CD4-positive, alpha-beta T cell (primary cell): ENCODE measurements around the gene NOXA1. TPM values are rescaled to one million over a fixed set of nuclear protein-coding genes. Genes with fewer than 3 reads are reported as not detected.

Experiments used
- ATAC-seq: fragments of 200-7000 bp; cut with Tn5 transposase; one replicate; pipeline ENCODE4 v1.10.0; 2022; ENCODE audit warnings: mild to moderate bottlenecking; ENCODE audit not compliant: poor library complexity
- CTCF ChIA-PET: fragments of 350-600 bp; sonication (Branson Sonifier 250); formaldehyde crosslinking; loops from one replicate; lab custom pipeline; 2021; ENCODE audit warnings: antibody characterized with exemption, inconsistent platforms; lab: Charles Lee
- POLR2A ChIA-PET: fragments of 350-600 bp; sonication (Branson Sonifier 250); formaldehyde crosslinking; loops from one replicate; lab custom pipeline; 2021; ENCODE audit warnings: antibody characterized with exemption, inconsistent platforms; lab: Charles Lee
- DNase-seq, 14 experiments: peaks; one replicate each; pipeline ENCODE4 v3.0.0-alpha.2; 2013 to 2020; ENCODE audit warnings: mixed read lengths in 2 of 14
- H3K27ac ChIP-seq, 2 donors: one replicate each; pipeline versions ENCODE4 v1.5.1 to v1.7.0; 2013; ENCODE audit warnings: low read length in 2 of 2, low read depth in 1 of 2, mild to moderate bottlenecking in 1 of 2
- H3K27me3 ChIP-seq, 2 experiments: 1 replicate in 1 of 2; 2 replicates in 1 of 2; pipeline versions ENCODE4 v1.6.1 to v1.7.0; 2013; ENCODE audit warnings: low read length in 2 of 2, control low read depth in 1 of 2, mild to moderate bottlenecking in 1 of 2, moderate library complexity in 1 of 2; ENCODE audit not compliant: insufficient read depth in 2 of 2, control insufficient read depth in 1 of 2
- H3K36me3 ChIP-seq: one replicate; pipeline ENCODE4 v1.6.1; 2013; ENCODE audit warnings: low read length, control low read depth; ENCODE audit not compliant: insufficient read depth
- H3K4me1 ChIP-seq: one replicate; pipeline ENCODE4 v1.6.1; 2013; ENCODE audit warnings: low read length, control low read depth; ENCODE audit not compliant: insufficient read depth
- H3K4me3 ChIP-seq: one replicate; pipeline ENCODE4 v1.5.1; 2013; ENCODE audit warnings: mild to moderate bottlenecking, low read length, moderate library complexity
- H3K9me3 ChIP-seq, 2 experiments: 1 replicate in 1 of 2; 2 replicates in 1 of 2; pipeline versions ENCODE4 v1.6.1 to v1.7.0; 2013; ENCODE audit warnings: low read length in 2 of 2, mild to moderate bottlenecking in 2 of 2, control low read depth in 1 of 2, moderate library complexity in 1 of 2; ENCODE audit not compliant: control insufficient read depth in 1 of 2, insufficient read depth in 1 of 2
- H3K27ac Mint-ChIP-seq: one replicate; pipeline ENCODE4 v1.8.0; 2020; ENCODE audit warnings: mixed read lengths
- H3K27me3 Mint-ChIP-seq: one replicate; pipeline ENCODE4 v1.8.0; 2021; ENCODE audit warnings: mixed read lengths
- H3K36me3 Mint-ChIP-seq: one replicate; pipeline ENCODE4 v1.8.0; 2021; ENCODE audit warnings: low read depth, mixed read lengths
- H3K4me1 Mint-ChIP-seq: one replicate; pipeline ENCODE4 v1.8.0; 2021; ENCODE audit warnings: low read depth, mixed read lengths
- H3K4me3 Mint-ChIP-seq: one replicate; pipeline ENCODE4 v1.8.0; 2020; ENCODE audit warnings: mild to moderate bottlenecking, mixed read lengths
- H3K9me3 Mint-ChIP-seq: one replicate; pipeline ENCODE4 v1.8.0; 2020; ENCODE audit warnings: mixed read lengths
- intact Hi-C, 2 experiments: fragments of 100-400 bp; cut with DNase I in 1 of 2; cut with micrococcal nuclease in 1 of 2; formaldehyde crosslinking; loops; one replicate each; pipeline versions ENCODE4 v1.15.1 to v1.9.0; 2023 to 2025; cut with DNase I, micrococcal nuclease
- total RNA-seq, 174 experiments: library from RNA in 2 of 174; stranded (reverse) in 2 of 174; gene quantifications; one replicate each; pipeline ENCODE4 v1.2.3 and lab custom pipeline; 2021 to 2026
- TF ChIP-seq, protein P1 (sequence below): fragments of 200-600 bp; IDR thresholded peaks from one replicate; pipeline ENCODE4 v1.8.0; 2022; ENCODE audit warnings: antibody characterized with exemption, mild to moderate bottlenecking

NOXA1 gene
- total RNA-seq, 2 experiments from 2014 or later = 6.7 to 7.7 TPM

DNA sequence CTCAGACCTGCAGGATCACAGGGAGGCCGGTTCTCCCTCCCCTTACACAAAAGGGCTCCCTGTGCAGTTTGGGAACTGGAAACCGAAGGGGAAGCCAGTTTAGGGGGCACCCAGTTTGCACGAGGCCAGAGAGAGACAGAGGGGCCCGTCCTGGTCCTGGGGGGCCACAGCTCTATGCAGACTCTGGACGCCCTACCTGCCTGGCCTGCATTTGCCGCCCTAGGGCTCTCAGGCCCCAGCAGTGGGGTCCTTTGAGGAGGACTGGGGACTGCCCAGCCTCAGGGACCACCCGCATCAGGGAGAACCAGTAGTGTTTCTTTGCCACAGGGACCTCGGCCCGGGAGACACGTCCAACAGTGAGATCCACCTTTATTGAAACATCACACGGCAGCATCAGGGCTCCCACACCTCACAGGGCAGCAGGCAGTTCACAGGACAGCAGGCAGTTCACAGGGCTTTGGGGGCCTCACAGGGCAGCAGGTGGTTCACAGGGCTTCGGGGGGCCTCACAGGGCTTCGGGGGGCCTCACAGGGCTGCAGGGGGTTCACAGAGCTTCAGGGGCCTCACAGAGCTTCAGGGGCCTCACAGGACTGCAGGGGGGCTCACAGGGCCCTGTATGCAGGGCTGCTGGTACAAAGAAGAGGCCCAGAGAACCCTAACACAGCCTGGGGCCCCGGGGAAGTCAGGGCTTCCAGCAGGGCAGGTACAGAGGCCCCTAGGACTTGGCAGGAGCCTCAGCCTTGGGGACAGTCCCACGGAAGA is 36.6 kb downstream of the NOXA1 start:
- peak overlapping the region; percentile 57 for H3K4me3 ChIP-seq
- DNase-seq (peak in 3 of 14 experiments; percentile 17 to 38 (median 30)), ATAC-seq (no peak)
- intact Hi-C loops = loop anchor here in 1 of 2 experiments (1.0 to 10.0 kb wide), 5 partner anchors 7 to 665 kb away; partner anchors contain the start of genes ARRDC1, CCDC183, EXD3 and NOXA1
- peaks cover 41% of the 10 kb centered on the region for H3K4me1 Mint-ChIP-seq
- H3K27me3 Mint-ChIP-seq = no peaks in the 10 kb centered on the region
- no peaks in the 10 kb centered on the region for H3K27me3 ChIP-seq
- peaks cover 16% of the 10 kb centered on the region for H3K36me3 Mint-ChIP-seq
- H3K9me3 Mint-ChIP-seq = no peaks in the 10 kb centered on the region
- H3K4me1 ChIP-seq = peaks cover 80% of the 10 kb centered on the region
- TF ChIP-seq, protein P1, sequence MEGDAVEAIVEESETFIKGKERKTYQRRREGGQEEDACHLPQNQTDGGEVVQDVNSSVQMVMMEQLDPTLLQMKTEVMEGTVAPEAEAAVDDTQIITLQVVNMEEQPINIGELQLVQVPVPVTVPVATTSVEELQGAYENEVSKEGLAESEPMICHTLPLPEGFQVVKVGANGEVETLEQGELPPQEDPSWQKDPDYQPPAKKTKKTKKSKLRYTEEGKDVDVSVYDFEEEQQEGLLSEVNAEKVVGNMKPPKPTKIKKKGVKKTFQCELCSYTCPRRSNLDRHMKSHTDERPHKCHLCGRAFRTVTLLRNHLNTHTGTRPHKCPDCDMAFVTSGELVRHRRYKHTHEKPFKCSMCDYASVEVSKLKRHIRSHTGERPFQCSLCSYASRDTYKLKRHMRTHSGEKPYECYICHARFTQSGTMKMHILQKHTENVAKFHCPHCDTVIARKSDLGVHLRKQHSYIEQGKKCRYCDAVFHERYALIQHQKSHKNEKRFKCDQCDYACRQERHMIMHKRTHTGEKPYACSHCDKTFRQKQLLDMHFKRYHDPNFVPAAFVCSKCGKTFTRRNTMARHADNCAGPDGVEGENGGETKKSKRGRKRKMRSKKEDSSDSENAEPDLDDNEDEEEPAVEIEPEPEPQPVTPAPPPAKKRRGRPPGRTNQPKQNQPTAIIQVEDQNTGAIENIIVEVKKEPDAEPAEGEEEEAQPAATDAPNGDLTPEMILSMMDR = no peak
- ChIA-PET POLR2A (interaction anchor here (0.7 to 1.7 kb wide), 7 partner anchors 14 to 660 kb away, joined by 3 to 14 read pairs (median 3); partner anchors contain the start of genes EHMT1, EXD3, NOXA1 and TUBB4B), CTCF (interaction anchor here (0.8 to 1.0 kb wide), 2 partner anchors 15 to 36 kb away, joined by 3 to 4 read pairs; partner anchors contain the start of genes EXD3 and NOXA1)
- H3K36me3 ChIP-seq = peaks cover 12% of the 10 kb centered on the region
- H3K27ac Mint-ChIP-seq = peak overlapping the region; percentile 95
- peak overlapping the region; percentile 77 for H3K4me3 Mint-ChIP-seq
- no peaks in the 10 kb centered on the region for H3K9me3 ChIP-seq
- H3K27ac ChIP-seq = peak overlapping the region; percentile 77 to 79

DNA sequence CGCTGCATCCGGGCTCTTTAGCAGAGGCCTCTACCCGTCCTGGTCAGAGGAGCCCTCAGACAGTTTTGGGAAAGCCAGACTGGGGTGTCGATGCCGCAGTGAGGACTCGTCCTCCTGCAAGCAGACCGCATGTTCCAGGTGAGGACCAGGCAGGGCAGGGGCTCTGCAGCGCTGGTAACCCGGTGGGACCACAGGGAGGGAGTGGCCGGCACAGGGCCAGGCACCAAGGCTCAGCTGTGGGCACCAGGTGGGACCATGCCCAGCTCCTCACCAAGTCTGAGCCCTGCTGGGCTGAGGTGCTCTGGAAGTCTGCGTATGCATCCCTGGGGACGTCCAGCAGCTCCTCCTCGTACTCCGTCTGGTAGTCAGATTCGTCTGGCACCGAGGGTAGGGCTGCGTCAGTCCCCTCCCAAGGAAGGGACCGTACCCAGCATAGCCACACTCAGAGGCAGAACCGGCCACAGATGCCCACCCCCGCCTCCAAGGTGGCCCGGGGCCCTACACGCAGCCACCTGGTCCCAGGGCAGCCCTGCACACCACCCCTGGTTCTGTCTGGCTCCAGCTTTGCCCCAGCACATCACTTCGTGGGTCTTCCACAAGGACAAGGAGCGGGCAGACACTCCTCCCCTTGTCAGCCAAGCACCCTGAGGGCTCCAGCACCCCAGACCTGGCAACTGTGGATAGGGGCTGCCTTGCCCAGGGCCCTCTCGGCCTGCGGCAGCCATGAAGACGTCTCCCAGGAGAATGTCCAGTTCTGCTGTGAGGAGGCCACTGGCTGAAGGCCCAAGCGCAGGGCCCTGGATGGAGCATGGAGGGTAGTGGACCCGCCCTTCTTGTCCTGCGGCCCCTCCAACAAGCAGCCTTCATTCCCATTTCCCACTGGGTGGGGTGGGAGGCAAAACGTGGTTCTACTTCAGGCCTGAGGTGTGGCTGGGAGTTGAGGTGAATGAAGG is 37.4 kb downstream of the NOXA1 start:
- Mint-ChIP-seq H3K27ac (peak overlapping the region; percentile 95), H3K36me3 (peaks cover 15% of the 10 kb centered on the region), H3K4me3 (peak overlapping the region; percentile 77), H3K4me1 (peaks cover 40% of the 10 kb centered on the region), H3K9me3 (no peaks in the 10 kb centered on the region), H3K27me3 (no peaks in the 10 kb centered on the region)
- H3K36me3 ChIP-seq = peaks cover 9% of the 10 kb centered on the region
- intact Hi-C loops = loop anchor here in 1 of 2 experiments (1.0 to 5.0 kb wide), 2 partner anchors 8 to 158 kb away; partner anchors contain the start of gene NRARP
- ATAC-seq (no peak), DNase-seq (peak in 1 of 14 experiments; percentile 48)
- CTCF ChIA-PET = no interaction called here
- no peak overlapping the region for H3K4me3 ChIP-seq
- POLR2A ChIA-PET = interaction anchor here (0.8 to 1.7 kb wide), 2 partner anchors 8 to 37 kb away, joined by 5 to 14 read pairs; partner anchors contain the start of genes EXD3 and NOXA1
- peaks cover 72% of the 10 kb centered on the region for H3K4me1 ChIP-seq
- TF ChIP-seq, protein P1 = no peak
- H3K27ac ChIP-seq = peak overlapping the region; percentile 77 to 79
- no peaks in the 10 kb centered on the region for H3K9me3 ChIP-seq
- no peaks in the 10 kb centered on the region for H3K27me3 ChIP-seq

DNA sequence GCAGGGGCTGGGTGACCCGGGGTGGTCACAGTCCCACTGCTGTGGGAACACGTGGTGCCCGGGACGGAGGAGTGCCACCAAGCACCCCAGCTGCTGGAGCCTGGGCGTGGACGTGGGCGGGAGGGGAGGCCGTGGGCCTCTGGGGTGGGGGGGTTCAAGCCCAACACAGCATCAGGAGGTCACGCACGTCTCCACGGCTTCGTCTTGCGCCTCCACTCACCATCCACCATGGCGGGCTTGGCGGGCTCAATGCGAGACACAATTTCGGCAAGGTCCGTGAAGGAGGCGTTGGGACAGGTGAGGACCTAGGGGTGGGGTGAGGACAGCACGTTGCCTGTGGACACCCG is 38.1 kb downstream of the NOXA1 start:
- H3K4me1 ChIP-seq = peaks cover 65% of the 10 kb centered on the region
- H3K27me3 ChIP-seq = no peaks in the 10 kb centered on the region
- ATAC-seq (no peak), DNase-seq (peak in 1 of 14 experiments; percentile 38)
- no peaks in the 10 kb centered on the region for H3K9me3 Mint-ChIP-seq
- intact Hi-C loops = loop anchor here in 1 of 2 experiments (5.0 kb wide), 1 partner anchor 159 kb away; the partner anchor contains the start of gene NRARP
- H3K36me3 ChIP-seq = peaks cover 9% of the 10 kb centered on the region
- no peaks in the 10 kb centered on the region for H3K9me3 ChIP-seq
- ChIA-PET CTCF (interaction anchor here (1.0 kb wide), 1 partner anchor 19 kb away, joined by 3 read pairs; no protein-coding TSS in a partner anchor), POLR2A (interaction anchor here (0.8 to 2.3 kb wide), 3 partner anchors 9 to 91 kb away, joined by 3 to 9 read pairs (median 5); partner anchors contain the start of genes EXD3, MRPL41 and NOXA1)
- peaks cover 9% of the 10 kb centered on the region for H3K36me3 Mint-ChIP-seq
- TF ChIP-seq, protein P1 = no peak
- peak overlapping the region; percentile 42 for H3K4me3 ChIP-seq
- peaks cover 33% of the 10 kb centered on the region for H3K4me1 Mint-ChIP-seq
- H3K27me3 Mint-ChIP-seq = no peaks in the 10 kb centered on the region
- peak overlapping the region; percentile 95 for H3K27ac Mint-ChIP-seq
- H3K4me3 Mint-ChIP-seq = peak overlapping the region; percentile 34
- H3K27ac ChIP-seq = peak overlapping the region; percentile 48 to 81
